NCI-H2227 (cell line): Measurements from ENCODE around the gene CYP2A6.
"Not testable (repeated sequence)": the region's sequence is repeated elsewhere in the genome, so short reads cannot be mapped to it uniquely, and the experiment has no call there.

Experiments
- DNase-seq: peaks from one replicate; lab custom pipeline; 2025; ENCODE audit not compliant: unreplicated experiment; lab: John Stamatoyannopoulos, UW

Gene CYP2A6

GRCh38 chr19:40850277-40850676 is at the start of gene CYP2A6:
Gene CYP2A6, minus strand, starts transcription at chr19:40850447. Its CDS starts 21 bp downstream, at chr19:40850426.
- not testable (repeated sequence) for DNase-seq

- DNase-seq: not testable (repeated sequence)
Measured at GRCh38 chr19:40899964-40900363, 49.7 kb upstream of the CYP2A6 start.

- not testable (repeated sequence) for DNase-seq
Measured at GRCh38 chr19:40896843-40897789, 46.9 kb upstream of the CYP2A6 start.

- no peak for DNase-seq
Measured at GRCh38 chr19:40896418-40896796, 46.2 kb upstream of the CYP2A6 start.

GRCh38 chr19:40893112-40893511 is 42.9 kb upstream of the CYP2A6 start:
- no peak for DNase-seq

GRCh38 chr19:40889366-40889765 is 39.1 kb upstream of the CYP2A6 start:
- no peak for DNase-seq

GRCh38 chr19:40888191-40888590 is 37.9 kb upstream of the CYP2A6 start:
- DNase-seq: no peak

GRCh38 chr19:40884187-40884931 is 34.1 kb upstream of the CYP2A6 start:
- DNase-seq: not testable (repeated sequence)

- DNase-seq: not testable (repeated sequence)
Measured at GRCh38 chr19:40882062-40882461, 31.8 kb upstream of the CYP2A6 start, which contains the start of gene CYP2A7. Gene CYP2A7, minus strand, starts transcription at chr19:40882231. Its CDS starts 21 bp downstream, at chr19:40882210.

- DNase-seq: not testable (repeated sequence)
Measured at GRCh38 chr19:40879349-40879748, 29.1 kb upstream of the CYP2A6 start.

GRCh38 chr19:40875526-40875951 is 25.3 kb upstream of the CYP2A6 start:
- DNase-seq: peak; percentile 15

GRCh38 chr19:40874874-40875273 is 24.6 kb upstream of the CYP2A6 start:
- not testable (repeated sequence) for DNase-seq

- not testable (repeated sequence) for DNase-seq
Measured at GRCh38 chr19:40873873-40874272, 23.6 kb upstream of the CYP2A6 start.

GRCh38 chr19:40872209-40872608 is 22.0 kb upstream of the CYP2A6 start:
- DNase-seq: no peak

GRCh38 chr19:40867701-40868100 is 17.5 kb upstream of the CYP2A6 start:
- DNase-seq: no peak

GRCh38 chr19:40864739-40865496 is 14.7 kb upstream of the CYP2A6 start:
- DNase-seq: not testable (repeated sequence)

- no peak for DNase-seq
Measured at GRCh38 chr19:40862785-40863184, 12.5 kb upstream of the CYP2A6 start.

- no peak for DNase-seq
Measured at GRCh38 chr19:40862333-40862732, 12.1 kb upstream of the CYP2A6 start.

GRCh38 chr19:40858109-40858508 is 7.9 kb upstream of the CYP2A6 start:
- no peak for DNase-seq

GRCh38 chr19:40852467-40853152 is 2.4 kb upstream of the CYP2A6 start:
- DNase-seq: not testable (repeated sequence)
